Breast epithelium (tissue), 3 donors: Measurements from ENCODE around the gene PPP1R15A.

Experiments used
- CTCF ChIP-seq, 3 donors: fragments of 450-650 bp; IDR thresholded peaks; one replicate each; pipeline ENCODE4 v1.5.1; 2016 to 2017; ENCODE audit warnings: antibody characterized with exemption in 3 of 3, mild to moderate bottlenecking in 3 of 3, moderate library complexity in 3 of 3
- POLR2A ChIP-seq: fragments of 450-650 bp; IDR thresholded peaks from one replicate; pipeline ENCODE4 v1.6.1; 2016; ENCODE audit warnings: antibody characterized with exemption, mild to moderate bottlenecking, moderate library complexity
- POLR2AphosphoS5 ChIP-seq, 3 donors: sonication (generic); formaldehyde crosslinking; IDR thresholded peaks; one replicate each; pipeline ENCODE4 v1.6.1; 2017; ENCODE audit warnings: antibody characterized with exemption in 3 of 3

DNA sequence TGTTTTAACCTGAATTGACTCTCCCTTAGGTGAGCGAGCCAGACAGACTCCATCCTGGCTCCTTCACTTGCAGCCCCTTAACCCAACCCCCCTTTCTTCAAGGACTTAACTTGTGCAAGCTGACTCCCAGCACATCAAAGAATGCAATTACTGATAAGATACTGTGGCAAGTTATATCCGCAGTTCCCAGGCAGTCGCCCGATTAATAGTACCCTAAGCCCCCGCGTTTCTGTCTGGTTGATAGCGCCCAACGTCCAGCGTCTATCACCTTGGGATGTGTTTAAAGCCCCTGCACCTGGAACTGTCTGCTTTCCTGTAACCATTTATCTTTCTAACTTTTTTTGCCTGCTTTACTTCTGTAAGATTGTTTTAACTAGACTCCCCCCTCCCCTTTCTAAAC, 42.1 kb upstream of the PPP1R15A start:
- TF ChIP-seq CTCF (IDR thresholded peaks at IDR 0.05) (no peak), POLR2A (no peak), POLR2AphosphoS5 (IDR thresholded peaks at IDR 0.05) (no peak)
